Daoy (cell line): ENCODE results near the gene C9orf50. TPM values are rescaled to one million over a fixed set of nuclear protein-coding genes. Genes with fewer than 3 reads are reported as not detected.
"Not testable (repeated sequence)": the region's sequence is repeated elsewhere in the genome, so short reads cannot be mapped to it uniquely, and the experiment has no call there.

Experiments used
- DNase-seq: peaks from one replicate; pipeline ENCODE4 v3.0.0-alpha.2; 2015; ENCODE audit warnings: low read depth
- total RNA-seq: library from RNA; depleted of rRNA; stranded (reverse); fragments of >200 nt; shearing (Covaris generic); gene quantifications from 2 replicates; pipeline ENCODE4 v1.2.3, GENCODE V29; 2014

The C9orf50 gene
- total RNA-seq, 1 experiment from 2014 or later, result not detected

GRCh38 chr9:129648092-129648763 is 27.3 kb upstream of the C9orf50 start:
- no peak for DNase-seq

- no peak for DNase-seq
Observed at GRCh38 chr9:129647635-129648034, 26.7 kb upstream of the C9orf50 start.

- no peak for DNase-seq
Observed at GRCh38 chr9:129646654-129647053, 25.8 kb upstream of the C9orf50 start.

GRCh38 chr9:129646252-129646651 is 25.4 kb upstream of the C9orf50 start:
- no peak for DNase-seq

- DNase-seq, result no peak
Observed at GRCh38 chr9:129644902-129645301, 24.0 kb upstream of the C9orf50 start.

GRCh38 chr9:129644365-129644764 is 23.5 kb upstream of the C9orf50 start:
- no peak for DNase-seq

GRCh38 chr9:129643706-129644105 is 22.8 kb upstream of the C9orf50 start:
- no peak for DNase-seq

- DNase-seq, result peak; percentile 92
Observed at GRCh38 chr9:129641750-129642585, 21.1 kb upstream of the C9orf50 start, which contains the start of gene ASB6. ASB6 (minus strand) TSS chr9:129642151; CDS start chr9:129641999, 152 bp downstream.

- no peak for DNase-seq
Observed at GRCh38 chr9:129640871-129641749, 20.2 kb upstream of the C9orf50 start.

GRCh38 chr9:129640086-129640870 is 19.4 kb upstream of the C9orf50 start:
- DNase-seq, result peak; percentile 22

GRCh38 chr9:129639756-129640085 is 18.8 kb upstream of the C9orf50 start:
- DNase-seq, result no peak

- no peak for DNase-seq
Observed at GRCh38 chr9:129639034-129639630, 18.2 kb upstream of the C9orf50 start.

GRCh38 chr9:129637673-129638439 is 17.0 kb upstream of the C9orf50 start:
- DNase-seq, result no peak

GRCh38 chr9:129637102-129637501 is 16.2 kb upstream of the C9orf50 start:
- DNase-seq, result no peak

GRCh38 chr9:129636343-129636742 is 15.4 kb upstream of the C9orf50 start:
- not testable (repeated sequence) for DNase-seq

GRCh38 chr9:129635099-129636065 is 14.5 kb upstream of the C9orf50 start:
- DNase-seq, result no peak

GRCh38 chr9:129633848-129634247 is 12.9 kb upstream of the C9orf50 start:
- DNase-seq, result no peak

GRCh38 chr9:129633207-129633606 is 12.3 kb upstream of the C9orf50 start:
- DNase-seq, result no peak

- no peak for DNase-seq
Observed at GRCh38 chr9:129632460-129632859, 11.6 kb upstream of the C9orf50 start.
